Colonic mucosa (tissue), 4 donors: ENCODE measurements around the gene STAB2. TPM values are rescaled to one million over a fixed set of nuclear protein-coding genes. Genes with fewer than 3 reads are reported as not detected.

Source experiments
- DNase-seq: peaks from one replicate; pipeline ENCODE4 v3.0.0-alpha.2; 2020
- H3K27ac ChIP-seq: fragments of 200-600 bp; one replicate; pipeline ENCODE4 v1.8.0; 2021
- H3K27me3 ChIP-seq: fragments of 200-600 bp; one replicate; pipeline ENCODE4 v1.8.0; 2021
- H3K36me3 ChIP-seq: fragments of 200-600 bp; one replicate; pipeline ENCODE4 v1.8.0; 2021
- H3K4me1 ChIP-seq: fragments of 200-600 bp; one replicate; pipeline ENCODE4 v1.8.0; 2021; ENCODE audit warnings: mild to moderate bottlenecking
- H3K4me3 ChIP-seq: fragments of 200-600 bp; one replicate; pipeline ENCODE4 v1.8.0; 2021
- H3K9ac ChIP-seq, 2 donors: one replicate each; pipeline ENCODE4 v1.7.0; 2013; ENCODE audit warnings: control low read depth in 2 of 2, low read depth in 2 of 2, low read length in 2 of 2
- H3K9me3 ChIP-seq: fragments of 200-600 bp; one replicate; pipeline ENCODE4 v1.8.0; 2021
- intact Hi-C: fragments of 100-400 bp; cut with DNase I; formaldehyde crosslinking; loops from one replicate; pipeline ENCODE4 v1.14.1; 2022
- total RNA-seq, 2 donors: library from RNA; stranded (reverse); fragmentation: NEBNext Ultra II Directional in 1 of 2; extraction: Animal tissue kit (Norgen Biotek cat#: 25700) in 1 of 2; gene quantifications; one replicate each; pipeline ENCODE4 v1.2.1, GENCODE V29; 2021
- TF ChIP-seq, protein P1 (sequence below): fragments of 200-600 bp; IDR thresholded peaks from one replicate; pipeline ENCODE4 v1.8.0; 2022; ENCODE audit warnings: antibody characterized with exemption, mild to moderate bottlenecking
- donor health status: healthy.
- donor health status: DM: no; HTN: no; CAD: no.
- donor health status: DM: no; HTN: no; CAD: no.

Gene STAB2
- total RNA-seq, 2 donors from 2014 or later, result 0.56 to 1.0 TPM

DNA sequence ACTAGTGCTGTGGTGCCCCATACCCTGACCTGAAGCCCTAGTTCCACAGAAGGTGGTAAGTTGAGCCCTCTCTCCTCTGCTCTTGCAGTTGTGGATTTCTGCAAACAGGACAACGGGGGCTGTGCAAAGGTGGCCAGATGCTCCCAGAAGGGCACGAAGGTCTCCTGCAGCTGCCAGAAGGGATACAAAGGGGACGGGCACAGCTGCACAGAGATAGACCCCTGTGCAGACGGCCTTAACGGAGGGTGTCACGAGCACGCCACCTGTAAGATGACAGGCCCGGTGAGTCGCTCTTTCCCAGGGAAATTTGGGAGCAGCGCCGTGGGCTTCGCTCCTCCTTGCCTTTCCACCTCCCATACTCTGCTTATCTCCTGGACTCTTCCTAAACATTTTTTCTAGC lies 161.8 kb downstream of the STAB2 start:
- H3K27me3 ChIP-seq, result no peaks in the 10 kb centered on the region
- intact Hi-C loops, result no loop called here
- H3K27ac ChIP-seq, result no peak overlapping the region
- H3K9me3 ChIP-seq, result no peaks in the 10 kb centered on the region
- H3K4me1 ChIP-seq, result no peaks in the 10 kb centered on the region
- no peak for DNase-seq
- no peak overlapping the region for H3K9ac ChIP-seq
- no peak overlapping the region for H3K4me3 ChIP-seq
- H3K36me3 ChIP-seq, result no peaks in the 10 kb centered on the region
- TF ChIP-seq, protein P1, sequence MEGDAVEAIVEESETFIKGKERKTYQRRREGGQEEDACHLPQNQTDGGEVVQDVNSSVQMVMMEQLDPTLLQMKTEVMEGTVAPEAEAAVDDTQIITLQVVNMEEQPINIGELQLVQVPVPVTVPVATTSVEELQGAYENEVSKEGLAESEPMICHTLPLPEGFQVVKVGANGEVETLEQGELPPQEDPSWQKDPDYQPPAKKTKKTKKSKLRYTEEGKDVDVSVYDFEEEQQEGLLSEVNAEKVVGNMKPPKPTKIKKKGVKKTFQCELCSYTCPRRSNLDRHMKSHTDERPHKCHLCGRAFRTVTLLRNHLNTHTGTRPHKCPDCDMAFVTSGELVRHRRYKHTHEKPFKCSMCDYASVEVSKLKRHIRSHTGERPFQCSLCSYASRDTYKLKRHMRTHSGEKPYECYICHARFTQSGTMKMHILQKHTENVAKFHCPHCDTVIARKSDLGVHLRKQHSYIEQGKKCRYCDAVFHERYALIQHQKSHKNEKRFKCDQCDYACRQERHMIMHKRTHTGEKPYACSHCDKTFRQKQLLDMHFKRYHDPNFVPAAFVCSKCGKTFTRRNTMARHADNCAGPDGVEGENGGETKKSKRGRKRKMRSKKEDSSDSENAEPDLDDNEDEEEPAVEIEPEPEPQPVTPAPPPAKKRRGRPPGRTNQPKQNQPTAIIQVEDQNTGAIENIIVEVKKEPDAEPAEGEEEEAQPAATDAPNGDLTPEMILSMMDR, result no peak

DNA sequence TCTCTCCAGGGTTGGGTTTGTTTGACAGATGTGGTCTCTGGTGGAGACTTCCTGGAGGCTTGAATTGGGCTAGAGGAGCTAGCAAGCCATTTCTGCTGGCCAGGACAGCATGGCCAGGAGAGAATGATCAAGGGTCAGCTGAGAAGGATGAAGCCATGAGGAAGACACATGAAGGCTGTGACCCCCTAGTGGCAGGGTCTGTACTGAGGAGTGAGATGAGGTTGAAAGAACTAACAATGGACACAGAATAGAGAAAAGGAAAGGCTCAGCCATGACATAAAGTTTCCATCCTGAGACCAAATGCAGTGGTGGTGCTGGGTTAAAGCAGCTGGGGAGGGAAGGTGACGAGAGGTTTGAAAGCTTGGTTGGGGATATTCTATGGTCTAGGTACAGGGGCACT lies 164.1 kb downstream of the STAB2 start:
- no peaks in the 10 kb centered on the region for H3K4me1 ChIP-seq
- no peaks in the 10 kb centered on the region for H3K36me3 ChIP-seq
- TF ChIP-seq, protein P1, result no peak
- H3K9me3 ChIP-seq, result no peaks in the 10 kb centered on the region
- no peak overlapping the region for H3K9ac ChIP-seq
- DNase-seq, result no peak
- no peak overlapping the region for H3K4me3 ChIP-seq
- no peak overlapping the region for H3K27ac ChIP-seq
- intact Hi-C loops, result no loop called here
- H3K27me3 ChIP-seq, result no peaks in the 10 kb centered on the region

DNA sequence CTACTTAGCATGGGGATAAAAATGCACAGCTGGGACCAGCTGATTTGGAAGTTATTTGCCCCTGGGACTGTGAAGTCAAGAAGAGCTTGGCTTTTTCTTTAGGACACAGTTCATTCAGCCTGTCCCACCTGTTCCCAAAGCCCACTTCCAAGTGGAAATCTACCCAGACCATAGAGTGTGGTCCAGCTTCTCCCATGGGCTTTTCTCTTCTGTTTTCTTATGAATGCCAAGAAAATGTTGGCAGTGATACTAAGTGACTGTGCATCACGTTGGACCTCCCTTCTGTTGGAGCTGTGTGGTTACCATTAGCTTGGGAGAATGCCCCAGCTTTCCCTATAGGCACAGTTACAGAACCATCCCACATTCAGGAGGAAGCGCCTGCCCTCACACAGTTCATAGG lies 164.5 kb downstream of the STAB2 start:
- H3K4me3 ChIP-seq, result no peak overlapping the region
- TF ChIP-seq, protein P1, result no peak
- intact Hi-C loops, result no loop called here

DNA sequence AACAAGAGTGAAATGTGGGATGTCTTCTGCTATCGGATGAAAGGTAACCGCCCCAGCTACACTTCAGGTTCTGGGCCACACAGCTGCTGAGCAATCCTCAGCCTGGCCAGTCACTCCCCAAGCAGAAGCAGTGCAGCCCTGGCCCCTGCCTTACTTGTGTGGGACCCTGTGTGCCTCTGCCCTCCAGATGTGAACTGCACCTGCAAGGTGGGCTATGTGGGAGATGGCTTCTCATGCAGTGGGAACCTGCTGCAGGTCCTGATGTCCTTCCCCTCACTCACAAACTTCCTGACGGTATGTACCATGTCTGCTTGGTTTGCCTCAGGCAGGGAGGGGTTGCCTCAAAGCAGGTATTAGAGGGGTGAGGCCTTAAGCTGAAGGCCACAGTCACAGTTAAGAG lies 168.4 kb downstream of the STAB2 start:
- H3K4me1 ChIP-seq, result no peaks in the 10 kb centered on the region
- H3K9ac ChIP-seq, result no peak overlapping the region
- DNase-seq, result no peak
- no peak overlapping the region for H3K4me3 ChIP-seq
- TF ChIP-seq, protein P1, result no peak
- no peaks in the 10 kb centered on the region for H3K36me3 ChIP-seq
- H3K27me3 ChIP-seq, result no peaks in the 10 kb centered on the region
- no peaks in the 10 kb centered on the region for H3K9me3 ChIP-seq
- no peak overlapping the region for H3K27ac ChIP-seq
- intact Hi-C loops, result no loop called here

More for the DNA sequence above, 164.5 kb downstream of the STAB2 start:
- no peaks in the 10 kb centered on the region for H3K27me3 ChIP-seq
- H3K27ac ChIP-seq, result no peak overlapping the region
- no peaks in the 10 kb centered on the region for H3K9me3 ChIP-seq
- no peaks in the 10 kb centered on the region for H3K36me3 ChIP-seq
- H3K9ac ChIP-seq, result no peak overlapping the region
- no peak for DNase-seq
- H3K4me1 ChIP-seq, result no peaks in the 10 kb centered on the region

DNA sequence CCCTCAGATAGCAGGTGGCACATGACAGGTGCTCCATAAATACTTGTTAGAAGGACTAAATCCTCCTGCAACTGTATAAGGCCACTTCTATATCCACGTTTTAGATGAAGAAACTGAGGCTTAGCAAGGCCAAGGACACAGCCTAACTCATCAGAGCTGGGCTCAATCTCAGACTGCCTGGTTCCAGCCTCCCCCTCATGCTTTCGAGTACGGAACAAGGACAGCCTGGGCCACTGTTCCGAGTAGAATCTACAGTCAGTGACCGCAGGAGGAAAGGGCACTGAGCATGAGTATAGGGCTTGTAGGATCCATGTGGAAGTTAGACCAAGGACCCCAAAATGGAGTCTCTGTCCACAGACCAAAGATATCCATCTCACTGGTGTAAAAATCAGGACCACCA lies 169.4 kb downstream of the STAB2 start:
- H3K4me1 ChIP-seq, result no peaks in the 10 kb centered on the region
- H3K27ac ChIP-seq, result no peak overlapping the region
- intact Hi-C loops, result no loop called here
- no peaks in the 10 kb centered on the region for H3K27me3 ChIP-seq
- H3K36me3 ChIP-seq, result no peaks in the 10 kb centered on the region
- no peak overlapping the region for H3K9ac ChIP-seq
- TF ChIP-seq, protein P1, result no peak
- DNase-seq, result no peak
- no peak overlapping the region for H3K4me3 ChIP-seq
- H3K9me3 ChIP-seq, result no peaks in the 10 kb centered on the region

DNA sequence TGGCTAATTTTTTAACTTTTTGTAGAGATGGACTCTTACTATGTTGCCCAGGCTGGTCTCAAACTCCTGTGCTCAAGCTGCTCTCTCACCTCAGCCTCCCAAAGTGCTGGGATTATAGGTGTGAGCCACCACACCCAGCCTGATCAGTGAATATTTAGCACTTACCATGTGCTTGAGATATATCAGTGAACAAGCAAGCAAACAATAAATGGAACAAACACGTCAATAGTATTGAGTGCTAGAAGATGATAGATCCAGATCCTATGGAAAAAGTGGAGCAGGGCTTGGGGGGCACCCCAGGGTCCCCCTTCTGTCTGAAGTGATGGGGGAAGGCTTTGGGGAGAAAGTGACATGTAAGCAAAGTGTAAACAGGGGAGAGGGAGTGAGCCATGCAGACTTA lies 170.2 kb downstream of the STAB2 start:
- Histone ChIP-seq H3K9me3 (no peaks in the 10 kb centered on the region), H3K4me1 (no peaks in the 10 kb centered on the region), H3K4me3 (no peak overlapping the region), H3K27me3 (no peaks in the 10 kb centered on the region), H3K36me3 (no peaks in the 10 kb centered on the region), H3K9ac (no peak overlapping the region), H3K27ac (no peak overlapping the region)
- DNase-seq, result no peak
- TF ChIP-seq, protein P1, result no peak
- intact Hi-C loops, result no loop called here
